DMS53 (cell line): ENCODE results near the gene OR52N5.

Experiments used
- DNase-seq: peaks from one replicate; lab custom pipeline; 2025; lab: John Stamatoyannopoulos, UW

Gene OR52N5

GRCh38 chr11:5783255-5783654, at the start of gene OR52N5:
Gene OR52N5, minus strand, starts transcription at chr11:5783355. Its CDS starts 4,721 bp downstream, at chr11:5778634.
- DNase-seq: no peak

GRCh38 chr11:5831196-5831829, 48.2 kb upstream of the OR52N5 start:
- DNase-seq: no peak

- peak; percentile 10 for DNase-seq
Observed at GRCh38 chr11:5818245-5818886, 35.2 kb upstream of the OR52N5 start.

- no peak for DNase-seq
Observed at GRCh38 chr11:5815534-5815933, 32.4 kb upstream of the OR52N5 start.

GRCh38 chr11:5809905-5810795, 27.0 kb upstream of the OR52N5 start:
- peak; percentile 7 for DNase-seq

- DNase-seq: peak; percentile 69
Observed at GRCh38 chr11:5809122-5809519, 26.0 kb upstream of the OR52N5 start.

- peak; percentile 91 for DNase-seq
Observed at GRCh38 chr11:5808500-5809121, 25.5 kb upstream of the OR52N5 start, which contains the start of gene OR52N2. Gene OR52N2, plus strand, starts transcription at chr11:5808924. Its CDS starts 11,412 bp downstream, at chr11:5820336.

GRCh38 chr11:5807580-5807979, 24.4 kb upstream of the OR52N5 start:
- DNase-seq: no peak

- DNase-seq: no peak
Observed at GRCh38 chr11:5803982-5804381, 20.8 kb upstream of the OR52N5 start.

GRCh38 chr11:5796541-5796940, 13.4 kb upstream of the OR52N5 start:
- no peak for DNase-seq

- DNase-seq: no peak
Observed at GRCh38 chr11:5791165-5791564, 8.0 kb upstream of the OR52N5 start, which contains the start of gene OR52N1. Gene OR52N1, minus strand, starts transcription at chr11:5791265. Its CDS starts 2,449 bp downstream, at chr11:5788816.

- no peak for DNase-seq
Observed at GRCh38 chr11:5767056-5767455, 16.1 kb downstream of the OR52N5 start.

GRCh38 chr11:5753943-5754342, 29.2 kb downstream of the OR52N5 start, which contains the start of gene OR52N4:
Gene OR52N4, plus strand, starts transcription at chr11:5754243. Its CDS starts 498 bp downstream, at chr11:5754741.
- no peak for DNase-seq

GRCh38 chr11:5749836-5750235, 33.3 kb downstream of the OR52N5 start:
- no peak for DNase-seq

GRCh38 chr11:5746614-5747013, 36.5 kb downstream of the OR52N5 start:
- DNase-seq: no peak

GRCh38 chr11:5738431-5738830, 44.7 kb downstream of the OR52N5 start:
- DNase-seq: no peak

GRCh38 chr11:5737670-5738392, 45.3 kb downstream of the OR52N5 start:
- no peak for DNase-seq

- no peak for DNase-seq
Observed at GRCh38 chr11:5737091-5737490, 46.1 kb downstream of the OR52N5 start.

- DNase-seq: no peak
Observed at GRCh38 chr11:5736396-5736795, 46.8 kb downstream of the OR52N5 start, which contains the start of gene OR56B1. Gene OR56B1, plus strand, starts transcription at chr11:5736448. Its CDS starts 69 bp downstream, at chr11:5736517.

GRCh38 chr11:5727691-5728090, 55.5 kb downstream of the OR52N5 start:
- DNase-seq: no peak

- DNase-seq: no peak
Observed at GRCh38 chr11:5726351-5726750, 56.8 kb downstream of the OR52N5 start.
